ENCODE results near the gene CORO1A.
"Not testable (repeated sequence)": the region's sequence is repeated elsewhere in the genome, so short reads cannot be mapped to it uniquely, and the experiment has no call there.

The CORO1A gene

DNA sequence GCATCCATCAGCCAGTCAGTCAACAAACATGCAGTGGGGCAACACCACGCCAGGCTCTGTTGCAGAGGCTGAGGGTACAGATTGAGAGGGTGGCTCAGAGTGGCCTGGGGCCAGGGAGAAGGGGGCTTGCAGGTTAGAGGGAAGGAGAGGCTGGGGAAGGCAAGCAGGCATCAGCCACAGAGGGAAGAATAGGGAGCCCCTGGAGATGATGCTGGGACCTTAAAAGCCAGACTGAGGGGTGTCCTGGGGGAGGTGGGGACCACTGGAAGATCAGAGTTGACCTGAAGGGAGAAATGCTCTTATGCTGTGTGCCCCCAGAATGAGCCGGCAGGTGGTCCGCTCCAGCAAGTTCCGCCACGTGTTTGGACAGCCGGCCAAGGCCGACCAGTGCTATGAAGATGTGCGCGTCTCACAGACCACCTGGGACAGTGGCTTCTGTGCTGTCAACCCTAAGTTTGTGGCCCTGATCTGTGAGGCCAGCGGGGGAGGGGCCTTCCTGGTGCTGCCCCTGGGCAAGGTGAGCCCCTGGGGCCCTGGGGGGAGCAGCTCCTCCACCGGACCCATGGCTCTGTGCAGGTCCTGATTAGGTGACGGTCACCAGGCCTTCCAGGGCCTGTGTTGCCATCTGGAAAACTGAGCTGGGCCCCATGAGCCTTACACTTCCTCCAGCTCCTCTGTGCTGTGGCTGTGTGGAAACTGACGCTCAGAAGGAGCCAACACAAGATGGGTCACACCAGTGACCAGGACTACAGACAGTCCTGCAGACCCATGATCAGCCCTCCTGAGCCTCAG, 1.7 kb downstream of the CORO1A start:
- no peak overlapping the region for H3K9ac ChIP-seq (ENCODE audit: low read depth, low read length)

DNA sequence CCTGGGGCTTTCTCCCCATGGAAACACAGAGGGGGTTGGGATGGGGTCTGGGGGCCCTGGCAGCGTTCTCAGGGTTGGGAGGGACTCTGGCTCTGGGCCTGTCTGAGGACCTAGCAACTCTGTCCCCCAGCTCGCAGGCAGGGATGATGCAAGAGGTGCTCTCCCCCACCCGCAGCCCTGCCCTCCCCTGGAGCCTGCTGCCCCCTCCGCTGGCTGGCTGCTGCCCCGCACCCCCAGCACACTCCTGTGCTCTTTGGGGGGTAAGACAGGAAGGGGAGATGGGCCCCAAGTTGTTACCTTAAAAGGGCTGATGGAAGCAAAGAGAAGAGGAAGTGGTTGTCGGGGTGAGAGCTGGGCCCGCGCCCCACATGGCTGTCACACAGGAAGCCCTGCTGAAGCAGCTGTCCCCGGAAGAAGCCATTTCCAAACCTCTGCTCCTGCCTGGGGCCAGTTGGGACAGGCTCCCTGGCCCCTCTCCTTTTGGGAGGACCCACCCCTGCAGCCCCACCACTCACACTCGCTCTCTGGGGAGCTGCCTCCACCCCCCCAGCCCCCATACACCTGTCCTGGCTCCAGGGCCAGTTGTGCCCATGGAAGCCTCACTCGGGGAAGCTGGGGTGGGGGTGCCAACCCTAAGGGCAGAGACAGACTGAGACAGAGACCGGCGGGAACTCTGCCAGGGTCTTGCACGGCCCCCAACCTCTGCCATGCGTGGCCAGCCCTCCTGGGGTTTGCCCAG, 2.5 kb downstream of the CORO1A start:
- Histone ChIP-seq H3K9ac (ENCODE audit: low read depth, low read length) (no peak overlapping the region), H3K4me1 (ENCODE audit: insufficient read depth, low read length) (peaks cover 10% of the 10 kb centered on the region; the same call in 1 of the 2 replicates), H3K36me3 (ENCODE audit: insufficient read depth, low read length) (no peaks in the 10 kb centered on the region), H3K9me3 (ENCODE audit: control insufficient read depth, insufficient read depth, low read length) (no peaks in the 10 kb centered on the region)

More for the DNA sequence above, 1.7 kb downstream of the CORO1A start:
- no peaks in the 10 kb centered on the region for H3K36me3 ChIP-seq (ENCODE audit: insufficient read depth, low read length)
- H3K4me1 ChIP-seq (ENCODE audit: insufficient read depth, low read length) = peaks cover 10% of the 10 kb centered on the region; the same call in 1 of the 2 replicates
- H3K9me3 ChIP-seq (ENCODE audit: control insufficient read depth, insufficient read depth, low read length) = no peaks in the 10 kb centered on the region

DNA sequence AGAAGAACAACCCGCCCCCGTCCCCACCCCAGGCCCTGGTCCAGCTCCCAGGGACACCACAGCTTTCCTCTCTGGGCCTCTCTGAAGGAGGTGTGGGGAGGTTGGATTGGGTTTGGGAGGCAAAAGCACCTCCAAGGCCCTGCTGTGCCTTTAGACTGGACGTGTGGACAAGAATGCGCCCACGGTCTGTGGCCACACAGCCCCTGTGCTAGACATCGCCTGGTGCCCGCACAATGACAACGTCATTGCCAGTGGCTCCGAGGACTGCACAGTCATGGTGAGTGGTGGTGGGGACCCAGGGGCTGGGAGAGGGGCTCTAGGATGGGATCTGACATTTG, 3.0 kb downstream of the CORO1A start:
- Histone ChIP-seq H3K9ac (ENCODE audit: low read depth, low read length) (no peak overlapping the region), H3K4me1 (ENCODE audit: insufficient read depth, low read length) (peaks cover 10% of the 10 kb centered on the region; the same call in 1 of the 2 replicates), H3K36me3 (ENCODE audit: insufficient read depth, low read length) (no peaks in the 10 kb centered on the region), H3K9me3 (ENCODE audit: control insufficient read depth, insufficient read depth, low read length) (no peaks in the 10 kb centered on the region)

DNA sequence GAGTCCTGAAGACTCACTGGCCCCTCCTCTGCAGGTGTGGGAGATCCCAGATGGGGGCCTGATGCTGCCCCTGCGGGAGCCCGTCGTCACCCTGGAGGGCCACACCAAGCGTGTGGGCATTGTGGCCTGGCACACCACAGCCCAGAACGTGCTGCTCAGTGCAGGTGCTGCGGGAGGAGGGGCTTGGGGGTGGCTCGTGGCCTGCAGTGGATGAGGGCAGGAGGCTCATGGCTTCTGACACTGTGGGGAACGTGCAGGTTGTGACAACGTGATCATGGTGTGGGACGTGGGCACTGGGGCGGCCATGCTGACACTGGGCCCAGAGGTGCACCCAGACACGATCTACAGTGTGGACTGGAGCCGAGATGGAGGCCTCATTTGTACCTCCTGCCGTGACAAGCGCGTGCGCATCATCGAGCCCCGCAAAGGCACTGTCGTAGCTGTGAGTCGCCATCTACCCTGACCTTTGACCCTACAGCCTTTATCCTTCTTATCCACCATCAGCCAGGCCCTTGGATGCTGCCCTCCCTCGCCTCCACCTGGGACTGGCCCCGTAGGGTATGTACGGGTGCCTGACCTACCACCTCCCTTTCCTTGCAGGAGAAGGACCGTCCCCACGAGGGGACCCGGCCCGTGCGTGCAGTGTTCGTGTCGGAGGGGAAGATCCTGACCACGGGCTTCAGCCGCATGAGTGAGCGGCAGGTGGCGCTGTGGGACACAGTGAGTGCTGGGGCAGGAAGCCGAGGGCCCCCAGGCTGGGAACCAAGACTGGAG, 3.6 kb downstream of the CORO1A start:
- no peaks in the 10 kb centered on the region for H3K36me3 ChIP-seq (ENCODE audit: insufficient read depth, low read length)
- no peak overlapping the region for H3K9ac ChIP-seq (ENCODE audit: low read depth, low read length)
- no peaks in the 10 kb centered on the region for H3K9me3 ChIP-seq (ENCODE audit: control insufficient read depth, insufficient read depth, low read length)
- peaks cover 10% of the 10 kb centered on the region; the same call in 1 of the 2 replicates for H3K4me1 ChIP-seq (ENCODE audit: insufficient read depth, low read length)

GRCh38 chr16:30187556-30187865, 4.1 kb downstream of the CORO1A start:
- Histone ChIP-seq H3K36me3 (ENCODE audit: insufficient read depth, low read length) (no peaks in the 10 kb centered on the region), H3K9ac (ENCODE audit: low read depth, low read length) (no peak overlapping the region), H3K4me1 (ENCODE audit: insufficient read depth, low read length) (peaks cover 10% of the 10 kb centered on the region; the same call in 1 of the 2 replicates), H3K9me3 (ENCODE audit: control insufficient read depth, insufficient read depth, low read length) (no peaks in the 10 kb centered on the region)

DNA sequence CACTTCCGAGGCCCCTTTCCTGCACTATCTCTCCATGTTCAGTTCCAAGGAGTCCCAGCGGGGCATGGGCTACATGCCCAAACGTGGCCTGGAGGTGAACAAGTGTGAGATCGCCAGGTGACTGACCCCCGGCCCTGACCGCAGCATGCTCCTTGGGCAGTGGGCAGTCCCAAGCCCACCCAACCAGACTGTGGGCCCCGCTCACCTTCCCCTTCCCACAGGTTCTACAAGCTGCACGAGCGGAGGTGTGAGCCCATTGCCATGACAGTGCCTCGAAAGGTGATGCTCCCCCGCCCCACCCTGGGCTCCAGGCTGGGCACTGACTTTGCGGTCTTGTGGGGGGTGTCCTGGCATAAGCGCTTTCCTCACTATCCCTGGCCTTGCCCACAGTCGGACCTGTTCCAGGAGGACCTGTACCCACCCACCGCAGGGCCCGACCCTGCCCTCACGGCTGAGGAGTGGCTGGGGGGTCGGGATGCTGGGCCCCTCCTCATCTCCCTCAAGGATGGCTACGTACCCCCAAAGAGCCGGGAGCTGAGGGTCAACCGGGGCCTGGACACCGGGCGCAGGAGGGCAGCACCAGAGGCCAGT, 4.7 kb downstream of the CORO1A start:
- H3K4me1 ChIP-seq (ENCODE audit: insufficient read depth, low read length) = peaks cover 10% of the 10 kb centered on the region; the same call in 1 of the 2 replicates
- H3K9me3 ChIP-seq (ENCODE audit: control insufficient read depth, insufficient read depth, low read length) = no peaks in the 10 kb centered on the region
- no peak overlapping the region for H3K9ac ChIP-seq (ENCODE audit: low read depth, low read length)
- no peaks in the 10 kb centered on the region for H3K36me3 ChIP-seq (ENCODE audit: insufficient read depth, low read length)

- H3K9me3 ChIP-seq (ENCODE audit: control insufficient read depth, insufficient read depth, low read length); H3K36me3 ChIP-seq (ENCODE audit: insufficient read depth, low read length); H3K4me1 ChIP-seq (ENCODE audit: insufficient read depth, low read length); H3K9ac ChIP-seq (ENCODE audit: low read depth, low read length): not testable (repeated sequence)
Measured at GRCh38 chr16:30191158-30191557, 7.8 kb downstream of the CORO1A start.

GRCh38 chr16:30193098-30193497, 9.7 kb downstream of the CORO1A start:
- not testable (repeated sequence) for H3K9me3 ChIP-seq (ENCODE audit: control insufficient read depth, insufficient read depth, low read length); H3K36me3 ChIP-seq (ENCODE audit: insufficient read depth, low read length); H3K4me1 ChIP-seq (ENCODE audit: insufficient read depth, low read length); H3K9ac ChIP-seq (ENCODE audit: low read depth, low read length)

DNA sequence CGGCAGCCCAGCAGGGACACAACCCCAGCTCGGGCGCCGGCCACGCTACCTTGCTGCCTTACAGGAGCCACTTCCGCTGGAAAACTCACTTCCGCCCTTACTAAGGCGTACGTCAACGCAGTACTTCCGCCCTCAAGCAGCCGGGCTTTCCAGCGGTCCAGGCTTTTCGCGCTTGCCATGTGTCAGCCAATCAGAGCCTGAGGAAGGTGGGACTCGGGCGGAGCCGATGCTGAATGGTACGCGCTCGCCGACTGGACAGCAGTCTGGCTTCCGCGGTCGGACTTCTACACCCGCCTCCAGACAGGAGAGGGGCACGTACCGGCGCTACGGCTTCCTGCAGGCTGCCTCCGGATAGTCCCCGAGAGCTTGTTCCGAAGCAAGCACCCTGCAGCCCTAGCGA, 10.2 kb downstream of the CORO1A start, which contains the start of the genes BOLA2B and SLX1A:
Gene BOLA2B, minus strand, starts transcription at position 52 of the 400 bp plus-strand sequence. CDS start 71 bp downstream, outside the sequence.
Gene SLX1A, plus strand, starts transcription at position 261 of the 400 bp plus-strand sequence. CDS start 210 bp downstream, outside the sequence.
- 0 out of 2 replicates have a peak within 1 kb of the TSS, but pooled peaks have one; percentile 20 for H3K9ac ChIP-seq (ENCODE audit: low read depth, low read length)
- H3K36me3 ChIP-seq (ENCODE audit: insufficient read depth, low read length) = not testable (repeated sequence)

GRCh38 chr16:30194172-30194925, 10.9 kb downstream of the CORO1A start:
- not testable (repeated sequence) for H3K4me1 ChIP-seq (ENCODE audit: insufficient read depth, low read length); H3K9me3 ChIP-seq (ENCODE audit: control insufficient read depth, insufficient read depth, low read length); H3K36me3 ChIP-seq (ENCODE audit: insufficient read depth, low read length)
- 0 out of 2 replicates have a peak overlapping the region, but pooled peaks have one; percentile 20 for H3K9ac ChIP-seq (ENCODE audit: low read depth, low read length)

More for the DNA sequence above, 10.2 kb downstream of the CORO1A start, which contains the start of the genes BOLA2B and SLX1A:
- H3K4me1 ChIP-seq (ENCODE audit: insufficient read depth, low read length); H3K9me3 ChIP-seq (ENCODE audit: control insufficient read depth, insufficient read depth, low read length): not testable (repeated sequence)

- not testable (repeated sequence) for H3K36me3 ChIP-seq (ENCODE audit: insufficient read depth, low read length); H3K9me3 ChIP-seq (ENCODE audit: control insufficient read depth, insufficient read depth, low read length); H3K9ac ChIP-seq (ENCODE audit: low read depth, low read length); H3K4me1 ChIP-seq (ENCODE audit: insufficient read depth, low read length)
Measured at GRCh38 chr16:30197001-30197400, 13.6 kb downstream of the CORO1A start.

DNA sequence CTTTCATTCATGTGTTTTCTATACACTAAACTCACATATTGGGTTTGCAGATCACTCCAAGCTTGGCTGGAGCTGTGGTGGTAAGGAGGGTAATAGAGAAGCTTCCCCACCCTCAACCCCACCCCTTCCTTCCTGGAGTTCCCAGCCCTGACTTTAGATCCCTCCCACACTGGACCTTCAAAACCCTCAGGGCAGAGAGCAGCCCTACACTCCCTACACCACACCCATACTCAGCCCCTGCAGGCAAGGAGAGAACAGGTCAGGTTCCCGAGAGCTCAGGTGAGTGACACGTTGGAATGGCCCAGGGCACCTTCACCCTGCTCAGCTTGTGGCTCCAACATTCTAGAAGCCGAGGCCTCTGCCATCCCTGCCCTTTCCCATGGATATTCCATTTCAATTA, 15.6 kb downstream of the CORO1A start, which contains the start of gene SULT1A3:
Gene SULT1A3, plus strand, starts transcription at position 207 of the 400 bp plus-strand sequence. CDS start 1,474 bp downstream, outside the sequence.
- not testable (repeated sequence) for H3K4me1 ChIP-seq (ENCODE audit: insufficient read depth, low read length)

DNA sequence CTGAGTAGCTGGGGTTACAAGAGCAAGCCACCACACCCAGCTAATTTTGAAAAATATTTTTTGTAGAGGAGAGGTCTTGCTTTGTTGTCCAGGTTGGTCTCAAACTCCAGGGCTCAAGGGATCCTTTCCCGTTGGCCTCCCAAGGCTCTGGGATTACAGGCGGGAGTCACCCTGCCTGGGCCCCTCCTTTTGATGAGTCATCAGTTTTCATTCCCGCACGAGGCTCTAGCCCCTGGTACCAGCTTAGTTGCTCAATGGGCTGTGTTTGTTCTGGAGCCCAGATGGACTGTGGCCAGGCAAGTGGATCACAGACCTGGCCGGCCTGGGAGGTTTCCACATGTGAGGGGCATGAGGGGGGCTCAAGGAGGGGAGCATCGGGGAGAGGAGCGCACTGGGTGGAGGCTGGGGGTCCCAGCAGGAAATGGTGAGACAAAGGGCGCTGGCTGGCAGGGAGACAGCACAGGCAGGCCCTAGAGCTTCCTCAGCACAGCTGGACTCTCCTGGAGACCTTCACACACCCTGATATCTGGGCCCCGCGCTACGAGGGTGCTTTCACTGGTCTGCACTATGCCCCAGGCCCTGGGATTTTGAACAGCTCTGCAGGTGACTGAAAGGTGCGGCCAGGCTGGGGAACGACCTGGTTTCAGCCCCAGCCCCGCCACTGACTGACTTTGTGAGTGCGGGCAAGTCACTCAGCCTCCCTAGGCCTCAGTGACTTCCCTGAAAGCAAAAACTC, 16.4 kb downstream of the CORO1A start:
- not testable (repeated sequence) for H3K36me3 ChIP-seq (ENCODE audit: insufficient read depth, low read length); H3K9ac ChIP-seq (ENCODE audit: low read depth, low read length); H3K4me1 ChIP-seq (ENCODE audit: insufficient read depth, low read length); H3K9me3 ChIP-seq (ENCODE audit: control insufficient read depth, insufficient read depth, low read length)

More for the DNA sequence above, 15.6 kb downstream of the CORO1A start, which contains the start of gene SULT1A3:
- not testable (repeated sequence) for H3K9me3 ChIP-seq (ENCODE audit: control insufficient read depth, insufficient read depth, low read length); H3K36me3 ChIP-seq (ENCODE audit: insufficient read depth, low read length); H3K9ac ChIP-seq (ENCODE audit: low read depth, low read length)

Data from ES-I3 (cell line).